Stimulated activated memory B cell treated with anti-CD40 and anti-IgM and Interleukin-4, amounts not matched to agents 10 μg/mL and 1 μg/mL and 100 μg/mL, for 72 hours (primary cell): ENCODE results near the gene AP1AR.
A peak's percentile ranks its signal among the peaks of the same experiment; 100 is the strongest.
"Not testable (repeated sequence)": the region's sequence is repeated elsewhere in the genome, so short reads cannot be mapped to it uniquely, and the experiment has no call there.

Source experiments
- ATAC-seq: fragments of 150-1000 bp; cut with Tn5 transposase; 2 replicates; pipeline ENCODE4 v1.10.0; 2021
- H3K27ac Mint-ChIP-seq: one replicate; pipeline ENCODE4 v1.8.0; 2022; ENCODE audit warnings: mild to moderate bottlenecking, mixed read lengths
- H3K27me3 Mint-ChIP-seq: one replicate; pipeline ENCODE4 v1.8.0; 2022; ENCODE audit warnings: mixed read lengths
- H3K36me3 Mint-ChIP-seq: one replicate; pipeline ENCODE4 v1.8.0; 2022; ENCODE audit warnings: mixed read lengths
- H3K4me1 Mint-ChIP-seq: one replicate; pipeline ENCODE4 v1.8.0; 2022; ENCODE audit warnings: mixed read lengths
- H3K4me3 Mint-ChIP-seq: one replicate; pipeline ENCODE4 v1.8.0; 2022; ENCODE audit warnings: mild to moderate bottlenecking, moderate library complexity, mixed read lengths
- H3K9me3 Mint-ChIP-seq: one replicate; pipeline ENCODE4 v1.8.0; 2022; ENCODE audit warnings: mixed read lengths

AP1AR gene

GRCh38 chr4:112281895-112282398 is 50.4 kb downstream of the AP1AR start:
- H3K36me3 Mint-ChIP-seq = peaks cover 30% of the 10 kb centered on the region
- ATAC-seq, H3K4me3 Mint-ChIP-seq, H3K9me3 Mint-ChIP-seq, H3K27me3 Mint-ChIP-seq: not testable (repeated sequence)
- peak overlapping the region; percentile 87 for H3K27ac Mint-ChIP-seq
- peaks cover 89% of the 10 kb centered on the region for H3K4me1 Mint-ChIP-seq

- H3K27ac Mint-ChIP-seq = peak overlapping the region; percentile 87
- H3K27me3 Mint-ChIP-seq = no peaks in the 10 kb centered on the region
- H3K4me1 Mint-ChIP-seq = peaks cover 89% of the 10 kb centered on the region
- peaks cover 19% of the 10 kb centered on the region for H3K36me3 Mint-ChIP-seq
- no peak for ATAC-seq
- H3K9me3 Mint-ChIP-seq = peaks cover 5% of the 10 kb centered on the region
- peak overlapping the region; percentile 77 for H3K4me3 Mint-ChIP-seq
These were observed 51.5 kb downstream of the AP1AR start for GRCh38 chr4:112282860-112283667.

DNA sequence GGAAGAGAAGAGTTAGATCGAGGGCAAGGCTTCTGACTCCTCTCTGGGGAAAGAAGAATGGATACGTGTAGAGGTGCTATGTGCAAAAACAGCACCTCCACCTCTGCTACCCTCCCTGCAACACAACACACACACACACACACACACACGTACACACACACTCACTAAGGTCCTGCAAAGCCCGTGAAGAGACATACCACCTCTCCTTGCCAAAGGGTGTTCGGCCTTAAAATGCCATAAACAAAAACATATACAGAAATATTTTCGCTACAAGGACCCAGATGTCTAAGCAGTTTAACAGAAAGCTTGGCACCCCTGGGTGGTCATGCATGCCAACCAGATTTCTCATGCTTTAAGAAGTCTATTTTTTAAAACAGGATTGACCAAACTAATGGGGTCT is 52.6 kb downstream of the AP1AR start:
- no peaks in the 10 kb centered on the region for H3K27me3 Mint-ChIP-seq
- peak overlapping the region; percentile 87 for H3K27ac Mint-ChIP-seq
- ATAC-seq = no peak
- peaks cover 15% of the 10 kb centered on the region for H3K36me3 Mint-ChIP-seq
- H3K4me3 Mint-ChIP-seq = peak overlapping the region; percentile 95
- H3K4me1 Mint-ChIP-seq = peaks cover 86% of the 10 kb centered on the region
- peaks cover 5% of the 10 kb centered on the region for H3K9me3 Mint-ChIP-seq

- Mint-ChIP-seq H3K36me3 (peaks cover 15% of the 10 kb centered on the region), H3K4me1 (peaks cover 86% of the 10 kb centered on the region), H3K27ac (peak overlapping the region; percentile 87), H3K9me3 (peaks cover 5% of the 10 kb centered on the region), H3K4me3 (peak overlapping the region; percentile 95), H3K27me3 (no peaks in the 10 kb centered on the region)
- ATAC-seq = peak; percentile 52
These were observed 53.2 kb downstream of the AP1AR start for GRCh38 chr4:112284662-112285411.

GRCh38 chr4:112287258-112287989 is 55.8 kb downstream of the AP1AR start:
- H3K27me3 Mint-ChIP-seq = no peaks in the 10 kb centered on the region
- H3K4me3 Mint-ChIP-seq = peak overlapping the region; percentile 77
- H3K27ac Mint-ChIP-seq = peak overlapping the region; percentile 87
- H3K9me3 Mint-ChIP-seq = peaks cover under 1% of the 10 kb centered on the region
- ATAC-seq = no peak
- peaks cover 67% of the 10 kb centered on the region for H3K4me1 Mint-ChIP-seq
- peaks cover 4% of the 10 kb centered on the region for H3K36me3 Mint-ChIP-seq

GRCh38 chr4:112288455-112288854 is 56.9 kb downstream of the AP1AR start:
- Mint-ChIP-seq H3K36me3 (no peaks in the 10 kb centered on the region), H3K27me3 (no peaks in the 10 kb centered on the region), H3K27ac (peak overlapping the region; percentile 87), H3K4me1 (peaks cover 57% of the 10 kb centered on the region), H3K4me3 (peak overlapping the region; percentile 17), H3K9me3 (no peaks in the 10 kb centered on the region)
- ATAC-seq = no peak

DNA sequence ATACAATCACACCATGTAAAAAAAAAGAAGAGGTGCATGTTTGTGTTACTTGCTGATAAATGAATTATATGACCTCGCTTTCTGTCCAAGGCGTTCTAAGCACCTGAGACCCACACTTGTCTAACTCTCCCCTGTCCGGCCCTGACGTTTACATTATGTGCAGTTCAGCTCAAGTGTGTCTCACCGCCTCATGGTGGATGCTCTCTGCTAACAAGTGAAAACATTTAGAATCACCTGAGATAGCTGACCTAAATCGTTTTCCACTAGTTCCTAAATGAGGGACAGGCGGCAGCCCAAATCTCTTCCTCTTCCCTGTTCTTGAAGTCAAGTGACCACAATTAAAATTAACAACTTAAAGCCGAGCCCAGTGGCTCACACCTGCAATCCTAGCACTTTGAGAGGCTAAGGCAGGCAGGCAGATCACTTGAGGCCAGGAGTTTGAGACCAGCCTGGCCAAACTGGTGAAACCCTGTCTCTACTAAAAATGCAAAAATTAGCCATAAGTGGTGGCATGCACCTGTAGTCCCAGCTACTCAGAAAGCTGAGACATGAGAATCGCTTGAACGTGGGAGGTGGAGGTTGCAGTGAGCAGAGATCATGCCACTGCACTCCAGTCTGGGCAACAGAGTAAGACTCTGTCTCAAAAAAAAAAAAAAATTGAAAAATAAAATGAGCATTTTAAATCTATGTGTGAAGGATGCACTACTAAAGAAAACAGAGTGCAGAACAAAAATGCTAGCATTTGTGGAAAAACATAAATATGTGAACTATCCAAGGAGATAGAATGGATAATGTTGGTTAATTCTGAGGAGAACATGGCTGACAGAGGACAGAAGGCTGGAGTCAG is 58.0 kb downstream of the AP1AR start:
- peak overlapping the region; percentile 87 for H3K27ac Mint-ChIP-seq
- peak overlapping the region; percentile 71 for H3K4me3 Mint-ChIP-seq
- no peak for ATAC-seq
- H3K27me3 Mint-ChIP-seq = no peaks in the 10 kb centered on the region
- H3K9me3 Mint-ChIP-seq = no peaks in the 10 kb centered on the region
- no peaks in the 10 kb centered on the region for H3K36me3 Mint-ChIP-seq
- peaks cover 45% of the 10 kb centered on the region for H3K4me1 Mint-ChIP-seq

DNA sequence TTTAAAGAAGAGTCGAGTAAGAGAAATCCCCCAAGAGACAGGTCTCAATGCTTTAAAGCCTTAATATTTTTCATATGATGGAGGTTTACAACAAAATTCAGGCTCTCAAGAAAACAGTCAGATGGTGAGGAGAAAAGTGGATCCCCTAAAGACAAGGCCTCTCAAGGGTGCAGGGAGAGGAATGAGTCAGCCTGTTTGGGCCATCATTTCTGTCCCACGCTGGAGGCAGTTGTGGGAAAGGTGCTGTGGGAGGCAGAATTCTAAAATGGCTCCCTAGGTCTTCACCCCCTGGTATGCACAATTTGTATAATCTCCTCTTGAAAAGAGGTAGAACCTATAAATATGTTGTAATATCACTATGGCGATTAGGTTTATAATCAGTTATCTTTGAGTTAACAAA is 58.8 kb downstream of the AP1AR start:
- Mint-ChIP-seq H3K36me3 (no peaks in the 10 kb centered on the region), H3K27me3 (no peaks in the 10 kb centered on the region), H3K4me1 (peaks cover 41% of the 10 kb centered on the region), H3K9me3 (no peaks in the 10 kb centered on the region), H3K4me3 (no peak overlapping the region), H3K27ac (peak overlapping the region; percentile 87)
- no peak for ATAC-seq

DNA sequence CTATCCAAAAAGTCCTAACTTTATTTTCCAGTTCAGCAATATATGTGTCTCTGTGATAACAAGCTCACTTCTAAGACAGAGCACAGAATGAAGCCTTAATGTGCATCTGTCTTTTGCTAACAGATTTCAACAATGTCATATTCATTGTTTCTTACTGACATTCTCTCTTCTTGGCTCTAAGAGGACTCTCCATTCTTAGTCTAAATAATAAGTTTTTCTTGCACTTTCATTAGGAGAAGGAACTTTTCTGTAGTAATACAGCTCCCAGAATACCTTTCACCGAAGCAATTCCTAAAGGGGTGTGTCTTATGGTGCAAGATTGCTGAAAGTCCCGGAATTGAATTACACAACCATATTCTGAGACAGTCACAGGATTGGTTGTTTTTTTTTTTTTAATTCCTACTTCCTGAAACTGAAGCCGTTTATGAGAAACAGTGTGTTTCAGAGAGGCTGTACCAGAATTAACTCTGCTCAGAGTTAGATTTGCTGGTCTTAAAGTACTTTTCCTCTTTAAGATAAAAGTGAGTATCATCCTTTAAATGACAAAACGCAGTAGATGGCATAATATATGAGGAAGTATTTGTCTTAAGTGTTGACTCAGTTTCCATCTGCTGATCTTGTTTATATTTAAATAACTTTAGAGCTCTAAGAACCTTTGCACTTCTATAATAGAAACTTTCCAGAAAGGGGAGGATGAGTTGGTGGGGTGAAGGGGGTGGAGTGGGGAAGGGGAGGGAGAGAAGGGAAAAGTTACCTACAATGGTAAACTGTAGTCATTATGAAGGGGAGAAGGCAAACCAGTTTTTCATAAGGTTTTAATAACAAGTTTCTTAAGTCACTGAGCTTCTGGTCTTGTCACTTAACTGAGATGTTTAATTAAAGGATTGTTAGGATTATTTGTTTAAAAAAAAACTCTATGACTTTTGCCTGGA is 65.6 kb downstream of the AP1AR start, which contains the start of gene ALPK1:
TSS of gene ALPK1 (plus strand) at position 421 of the 932 bp plus-strand sequence.
- H3K36me3 Mint-ChIP-seq = no peaks in the 10 kb centered on the region

DNA sequence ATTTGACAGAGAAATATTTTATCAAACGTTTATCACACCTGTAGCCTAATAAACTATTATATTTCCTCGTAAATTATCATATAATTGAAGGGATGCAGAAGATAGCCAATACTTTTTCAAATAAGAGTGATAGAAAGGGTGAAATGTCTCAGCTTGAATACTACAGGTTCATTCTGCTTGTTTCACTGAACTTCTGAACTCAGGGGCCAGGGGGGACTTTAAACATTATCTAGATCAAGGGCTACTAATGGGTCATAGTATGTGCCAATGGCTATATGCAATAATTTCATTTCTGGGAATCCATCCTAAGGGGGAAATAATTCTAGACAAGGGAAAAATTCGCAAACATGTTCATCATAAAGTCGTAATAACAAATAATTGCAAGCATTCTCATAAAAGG is 68.1 kb downstream of the AP1AR start:
- peaks cover 18% of the 10 kb centered on the region for H3K4me1 Mint-ChIP-seq
- no peak overlapping the region for H3K4me3 Mint-ChIP-seq
- H3K27me3 Mint-ChIP-seq = no peaks in the 10 kb centered on the region
- H3K36me3 Mint-ChIP-seq = no peaks in the 10 kb centered on the region
- no peak overlapping the region for H3K27ac Mint-ChIP-seq
- ATAC-seq = no peak
- H3K9me3 Mint-ChIP-seq = no peaks in the 10 kb centered on the region

More for the DNA sequence above, 65.6 kb downstream of the AP1AR start, which contains the start of gene ALPK1:
- peak within 1 kb of the TSS; percentile 71 for H3K4me3 Mint-ChIP-seq
- peaks cover 18% of the 10 kb centered on the region for H3K4me1 Mint-ChIP-seq
- H3K9me3 Mint-ChIP-seq = no peaks in the 10 kb centered on the region
- H3K27ac Mint-ChIP-seq = peak within 1 kb of the TSS; percentile 80
- H3K27me3 Mint-ChIP-seq = no peaks in the 10 kb centered on the region
- ATAC-seq = peak; percentile 85

DNA sequence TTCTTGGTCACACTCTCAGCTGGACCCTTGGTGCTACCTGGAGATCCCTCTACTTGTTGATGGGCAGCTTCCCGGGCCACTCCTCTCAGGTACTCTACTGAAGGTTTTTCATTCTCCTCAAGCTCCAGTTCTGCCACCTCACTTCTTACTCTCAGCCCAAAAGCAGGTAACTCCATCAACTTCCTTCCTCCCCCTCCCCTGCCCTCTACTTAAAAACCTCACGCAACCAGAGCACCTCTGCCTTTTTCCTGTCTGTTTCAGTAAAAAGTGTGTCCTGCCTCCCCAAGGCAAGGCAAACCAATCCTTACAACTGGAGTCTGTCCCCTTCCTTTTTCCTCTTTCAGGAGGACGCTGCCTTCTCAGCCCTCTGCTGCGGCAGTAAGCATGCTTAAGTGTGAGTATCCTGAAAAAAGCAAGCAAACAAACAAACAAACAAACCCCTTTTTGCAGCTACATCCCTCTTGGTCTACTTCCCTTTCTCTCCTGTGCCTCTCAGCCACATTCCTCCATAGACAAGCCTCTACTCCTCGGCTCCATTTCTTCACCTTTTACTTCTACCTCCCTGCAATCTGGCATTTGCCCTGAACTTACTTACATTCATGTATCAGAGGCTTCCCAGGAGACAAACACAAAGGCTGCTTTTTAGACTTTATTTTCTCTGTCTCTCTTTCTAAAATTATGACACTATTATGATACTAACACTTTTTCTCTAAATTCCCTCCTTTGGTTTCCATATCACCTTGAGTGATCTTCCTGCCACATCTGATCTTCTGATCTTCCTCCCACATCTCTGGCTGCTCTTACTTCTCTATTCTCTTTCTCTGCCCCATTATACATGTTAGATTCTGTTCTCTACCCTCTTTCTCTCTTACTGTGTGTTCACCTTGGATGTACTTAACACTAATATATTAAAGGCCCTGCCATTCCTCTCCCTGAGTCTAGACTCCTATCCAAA is 71.0 kb downstream of the AP1AR start:
- peak; percentile 61 for ATAC-seq
- H3K36me3 Mint-ChIP-seq = no peaks in the 10 kb centered on the region
- H3K4me3 Mint-ChIP-seq = no peak overlapping the region
- H3K9me3 Mint-ChIP-seq = no peaks in the 10 kb centered on the region
- H3K4me1 Mint-ChIP-seq = peaks cover 23% of the 10 kb centered on the region
- H3K27me3 Mint-ChIP-seq = no peaks in the 10 kb centered on the region
- H3K27ac Mint-ChIP-seq = no peak overlapping the region

- ATAC-seq, H3K36me3 Mint-ChIP-seq, H3K27ac Mint-ChIP-seq, H3K27me3 Mint-ChIP-seq, H3K4me3 Mint-ChIP-seq, H3K9me3 Mint-ChIP-seq: not testable (repeated sequence)
- peaks cover 14% of the 10 kb centered on the region for H3K4me1 Mint-ChIP-seq
These were observed 73.9 kb downstream of the AP1AR start for GRCh38 chr4:112305477-112305876.
